Measurements from ENCODE around the gene OSM.
A peak's percentile ranks its signal among the peaks of the same experiment; 100 is the strongest.

OSM gene

DNA sequence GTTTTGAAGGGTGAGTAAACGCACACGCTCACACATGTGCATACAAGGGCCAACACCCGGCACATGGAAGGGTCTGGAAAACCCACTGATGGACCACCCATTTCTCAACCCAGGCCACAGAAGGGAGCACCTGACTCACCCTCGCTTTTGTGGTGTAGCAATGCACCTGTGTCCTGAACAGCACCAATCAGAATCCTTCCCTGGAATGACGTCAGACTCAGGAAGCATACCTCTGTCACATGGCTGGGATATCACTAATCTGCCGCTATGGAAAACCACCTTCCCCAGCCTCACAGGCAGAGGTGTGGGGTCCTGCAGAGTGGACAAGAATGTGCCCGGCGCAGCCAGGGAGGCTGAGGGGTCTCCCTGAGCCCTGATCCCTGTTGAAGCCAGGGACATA is 9.0 kb upstream of the OSM start:
- DNase-seq, result no peak
- no peak overlapping the region for H3K27ac ChIP-seq
- H3K36me3 ChIP-seq (replicated peaks), result no peaks in the 10 kb centered on the region
- TF ChIP-seq, protein P1, sequence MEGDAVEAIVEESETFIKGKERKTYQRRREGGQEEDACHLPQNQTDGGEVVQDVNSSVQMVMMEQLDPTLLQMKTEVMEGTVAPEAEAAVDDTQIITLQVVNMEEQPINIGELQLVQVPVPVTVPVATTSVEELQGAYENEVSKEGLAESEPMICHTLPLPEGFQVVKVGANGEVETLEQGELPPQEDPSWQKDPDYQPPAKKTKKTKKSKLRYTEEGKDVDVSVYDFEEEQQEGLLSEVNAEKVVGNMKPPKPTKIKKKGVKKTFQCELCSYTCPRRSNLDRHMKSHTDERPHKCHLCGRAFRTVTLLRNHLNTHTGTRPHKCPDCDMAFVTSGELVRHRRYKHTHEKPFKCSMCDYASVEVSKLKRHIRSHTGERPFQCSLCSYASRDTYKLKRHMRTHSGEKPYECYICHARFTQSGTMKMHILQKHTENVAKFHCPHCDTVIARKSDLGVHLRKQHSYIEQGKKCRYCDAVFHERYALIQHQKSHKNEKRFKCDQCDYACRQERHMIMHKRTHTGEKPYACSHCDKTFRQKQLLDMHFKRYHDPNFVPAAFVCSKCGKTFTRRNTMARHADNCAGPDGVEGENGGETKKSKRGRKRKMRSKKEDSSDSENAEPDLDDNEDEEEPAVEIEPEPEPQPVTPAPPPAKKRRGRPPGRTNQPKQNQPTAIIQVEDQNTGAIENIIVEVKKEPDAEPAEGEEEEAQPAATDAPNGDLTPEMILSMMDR (IDR thresholded peaks at IDR 0.05; ENCODE audit: low read depth, low read length, missing control alignments), result no peak
- H3K4me3 ChIP-seq (ENCODE audit: low read depth, low read length), result no peak overlapping the region
- in situ Hi-C loops (cut with HindIII; ENCODE audit: low pct_ligation_motif_present, low sequenced_read_pairs), result no loop called here
- H3K27me3 ChIP-seq (replicated peaks), result no peaks in the 10 kb centered on the region

DNA sequence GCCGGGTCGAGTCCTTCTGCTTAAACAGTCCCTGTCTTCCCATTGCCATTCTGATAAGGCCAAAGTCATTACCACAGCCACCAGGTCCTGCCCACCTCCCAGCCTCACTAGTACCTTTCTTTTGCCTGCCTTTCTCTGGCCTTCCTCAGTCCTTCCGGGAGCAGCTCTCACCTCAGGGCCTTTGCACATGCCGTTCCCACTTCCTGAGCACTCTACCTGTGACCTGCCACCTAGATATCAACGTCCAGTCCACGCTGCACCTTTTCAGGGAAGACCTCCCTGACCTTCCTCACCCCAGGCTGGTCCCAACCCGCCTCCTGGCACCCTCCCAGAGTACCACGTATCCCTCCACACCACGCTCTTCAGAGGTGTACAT is 7.8 kb upstream of the OSM start:
- Histone ChIP-seq H3K27ac (no peak overlapping the region), H3K4me3 (ENCODE audit: low read depth, low read length) (no peak overlapping the region), H3K27me3 (replicated peaks) (no peaks in the 10 kb centered on the region), H3K36me3 (replicated peaks) (no peaks in the 10 kb centered on the region)
- TF ChIP-seq, protein P1 (IDR thresholded peaks at IDR 0.05; ENCODE audit: low read depth, low read length, missing control alignments), result no peak
- DNase-seq, result no peak
- in situ Hi-C loops (cut with HindIII; ENCODE audit: low pct_ligation_motif_present, low sequenced_read_pairs), result no loop called here

DNA sequence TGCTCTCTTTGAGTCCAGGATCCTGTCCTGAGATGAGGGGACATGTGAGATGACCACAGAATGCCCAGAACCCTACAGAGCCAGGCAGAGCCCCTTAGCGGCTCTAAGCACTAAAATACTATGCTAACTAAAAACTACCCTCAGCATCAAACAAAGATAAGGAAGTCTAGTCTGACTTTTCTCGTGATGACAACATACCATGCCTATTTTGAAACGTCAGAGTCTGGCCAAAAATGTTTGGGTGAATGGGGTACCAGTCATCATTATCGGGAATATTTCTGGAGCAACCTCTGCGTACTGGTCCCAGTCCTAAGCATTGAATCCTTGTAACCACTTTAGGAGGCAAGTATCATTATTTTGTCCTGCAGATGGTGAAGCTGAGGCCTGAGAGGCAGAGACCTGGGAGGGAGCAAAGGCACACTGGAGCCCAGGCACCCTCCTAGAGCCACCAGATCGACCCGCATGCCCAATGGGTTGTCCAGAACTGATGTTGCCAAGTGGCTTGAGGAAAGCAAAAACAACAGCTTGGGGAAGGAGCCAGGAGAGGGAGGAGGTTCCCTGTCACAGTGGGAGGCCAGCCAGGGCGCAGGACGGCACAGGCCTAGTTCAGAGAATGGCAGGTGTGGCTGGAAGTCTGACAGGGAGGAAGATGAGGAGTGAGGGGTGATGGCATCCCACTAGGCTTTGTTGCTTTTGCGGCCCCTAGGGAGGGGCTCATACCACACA is 7.2 kb upstream of the OSM start:
- in situ Hi-C loops (cut with HindIII; ENCODE audit: low pct_ligation_motif_present, low sequenced_read_pairs), result no loop called here
- Histone ChIP-seq H3K36me3 (replicated peaks) (no peaks in the 10 kb centered on the region), H3K27me3 (replicated peaks) (no peaks in the 10 kb centered on the region), H3K4me3 (ENCODE audit: low read depth, low read length) (no peak overlapping the region), H3K27ac (no peak overlapping the region)
- TF ChIP-seq, protein P1 (IDR thresholded peaks at IDR 0.05; ENCODE audit: low read depth, low read length, missing control alignments), result no peak
- DNase-seq, result no peak

DNA sequence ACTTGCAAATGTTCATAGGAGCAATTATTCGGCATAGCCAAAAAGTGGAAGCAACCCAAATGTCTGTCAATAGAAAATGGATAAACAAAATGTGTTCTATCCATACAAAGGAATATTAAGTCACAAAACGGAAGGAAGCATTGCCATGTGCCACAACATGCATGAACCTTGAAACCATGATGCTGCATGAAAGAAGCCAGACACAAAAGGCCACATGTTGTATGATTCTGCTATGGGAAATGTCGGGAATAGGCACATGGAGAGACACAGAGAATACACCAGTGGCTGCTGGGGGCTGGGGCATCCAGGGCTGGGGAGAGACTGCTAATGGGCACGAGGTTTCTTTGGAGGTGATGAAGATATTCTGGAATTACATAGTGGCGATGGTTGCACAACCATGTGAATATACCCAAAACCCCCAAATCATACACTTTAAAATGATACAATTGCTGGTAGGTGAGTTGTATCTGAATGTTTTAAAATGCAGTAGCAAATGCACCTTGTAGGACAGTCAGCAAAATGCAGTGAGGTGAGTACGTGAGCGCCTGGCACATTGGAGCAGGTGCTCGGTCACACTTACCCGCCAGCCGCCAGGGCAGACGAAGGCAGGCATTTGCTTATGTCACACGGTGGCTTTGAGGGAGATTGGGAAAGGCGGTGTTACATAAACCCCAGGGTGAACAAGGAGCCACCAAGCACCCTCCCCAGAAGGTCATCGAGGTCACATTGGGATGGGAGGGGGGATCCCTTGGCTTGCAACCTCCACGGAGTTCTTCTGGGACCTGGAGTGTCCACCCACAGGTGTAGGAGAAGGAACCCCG is 6.3 kb upstream of the OSM start:
- DNase-seq, result no peak
- Histone ChIP-seq H3K36me3 (replicated peaks) (no peaks in the 10 kb centered on the region), H3K27ac (no peak overlapping the region), H3K27me3 (replicated peaks) (no peaks in the 10 kb centered on the region), H3K4me3 (ENCODE audit: low read depth, low read length) (no peak overlapping the region)
- TF ChIP-seq, protein P1 (IDR thresholded peaks at IDR 0.05; ENCODE audit: low read depth, low read length, missing control alignments), result no peak
- in situ Hi-C loops (cut with HindIII; ENCODE audit: low pct_ligation_motif_present, low sequenced_read_pairs), result no loop called here

DNA sequence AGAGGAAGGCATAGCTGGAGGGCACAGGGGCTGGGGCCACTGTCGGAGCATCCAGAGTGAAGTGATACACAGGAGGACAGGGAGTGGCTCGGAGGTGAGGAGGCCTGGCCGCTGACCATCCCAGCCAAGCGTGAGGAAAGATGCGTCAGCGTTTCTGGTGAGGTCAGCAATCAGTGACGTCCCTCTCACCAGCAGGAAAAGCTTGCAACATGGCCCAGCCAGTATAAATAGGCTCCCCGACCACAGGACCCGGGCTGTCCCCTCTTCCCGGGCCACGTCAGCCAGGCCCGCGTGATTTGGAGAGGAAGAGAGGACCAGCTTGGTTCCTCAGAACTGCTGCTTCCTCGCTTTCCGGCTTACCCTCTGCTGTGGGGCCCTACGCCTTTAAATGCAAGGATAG is 4.2 kb upstream of the OSM start:
- Histone ChIP-seq H3K27me3 (replicated peaks) (no peaks in the 10 kb centered on the region), H3K36me3 (replicated peaks) (no peaks in the 10 kb centered on the region), H3K27ac (peak overlapping the region; percentile 39), H3K4me3 (ENCODE audit: low read depth, low read length) (no peak overlapping the region)
- in situ Hi-C loops (cut with HindIII; ENCODE audit: low pct_ligation_motif_present, low sequenced_read_pairs), result no loop called here
- TF ChIP-seq, protein P1 (IDR thresholded peaks at IDR 0.05; ENCODE audit: low read depth, low read length, missing control alignments), result no peak
- DNase-seq, result peak; percentile 73
